Endothelial cell of umbilical vein (primary cell): ENCODE results near the gene OR2Y1. TPM values are rescaled to one million over a fixed set of nuclear protein-coding genes. Genes with fewer than 3 reads are reported as not detected.

Experiments used
- BruUV-seq: library from RNA; stranded (reverse); fragments of 400-500 nt; replicated peaks from 2 replicates; lab custom pipeline; 2021; lab: Mats Ljungman, UMichigan
- CTCF ChIA-PET: fragments of 300-600, 350-600 bp; sonication (Branson Sonifier 250); formaldehyde crosslinking; loops from one replicate; lab custom pipeline; 2021; ENCODE audit warnings: antibody characterized with exemption, inconsistent platforms; lab: Charles Lee
- POLR2A ChIA-PET: fragments of 300-600, 350-600 bp; sonication (Branson Sonifier 250); formaldehyde crosslinking; loops from one replicate; lab custom pipeline; 2021; ENCODE audit warnings: antibody characterized with exemption, inconsistent platforms; lab: Charles Lee
- DNase-seq: peaks from one replicate; pipeline ENCODE4 v3.0.0-alpha.2; 2011; ENCODE audit warnings: low read depth, low spot score
- FAIRE-seq: peaks from 2 replicates; lab custom pipeline; 2011; peaks lifted over from hg19 to GRCh38; lab: Jason Lieb, UNC
- H2AFZ ChIP-seq: 2 replicates; pipeline ENCODE4 v1.6.0; 2012; ENCODE audit warnings: low read depth, low read length, control low read depth, inconsistent platforms
- H3K27ac ChIP-seq: 2 replicates; pipeline ENCODE4 v1.5.1; 2011; ENCODE audit warnings: low read depth, mild to moderate bottlenecking, control low read depth, low read length, moderate library complexity; ENCODE audit not compliant: insufficient read depth
- H3K27me3 ChIP-seq, 2 experiments: 2 replicates each; pipeline versions ENCODE4 v1.6.0 to v1.6.1; 2011; ENCODE audit warnings: low read length in 2 of 2, mixed read lengths in 1 of 2; ENCODE audit not compliant: control insufficient read depth in 2 of 2, insufficient read depth in 2 of 2
- H3K36me3 ChIP-seq, 2 experiments: 2 replicates in 1 of 2; 3 replicates in 1 of 2; pipeline ENCODE4 v1.5.1; 2011; ENCODE audit warnings: low read length in 2 of 2, mild to moderate bottlenecking in 1 of 2, moderate library complexity in 1 of 2; ENCODE audit not compliant: control insufficient read depth in 2 of 2, insufficient read depth in 2 of 2; ENCODE audit errors: extremely low read depth in 1 of 2
- H3K4me1 ChIP-seq: 3 replicates; pipeline ENCODE4 v1.5.1; 2011; ENCODE audit warnings: mild to moderate bottlenecking, low read length; ENCODE audit not compliant: control insufficient read depth, insufficient read depth; ENCODE audit errors: extremely low read depth
- H3K4me2 ChIP-seq: 2 replicates; pipeline ENCODE4 v1.6.1; 2011; ENCODE audit warnings: low read length, control low read depth, mixed read lengths; ENCODE audit not compliant: insufficient read depth
- H3K4me3 ChIP-seq, 3 experiments: fragments of 200-600 bp in 1 of 3; sonication (generic), shearing (Covaris generic) in 1 of 3; replicated peaks in 1 of 3; 2 replicates each; pipeline ENCODE4 v1.5.1; 2011 to 2016; ENCODE audit warnings: control low read depth in 3 of 3, low read length in 3 of 3, mild to moderate bottlenecking in 2 of 3, inconsistent platforms in 1 of 3, low read depth in 1 of 3, moderate library complexity in 1 of 3; ENCODE audit not compliant: insufficient read depth in 1 of 3
- H3K79me2 ChIP-seq: 2 replicates; pipeline ENCODE4 v1.6.0; 2012; ENCODE audit warnings: low read length, inconsistent platforms; ENCODE audit not compliant: control insufficient read depth, insufficient read depth
- H3K9ac ChIP-seq: replicated peaks from 2 replicates; pipeline ENCODE3; 2011; ENCODE audit warnings: low read length, control low read depth; ENCODE audit not compliant: insufficient read depth; ENCODE audit errors: extremely low read depth
- H3K9me1 ChIP-seq: replicated peaks from 3 replicates; pipeline ENCODE4 v1.6.0; 2011; ENCODE audit warnings: mild to moderate bottlenecking, low read length; ENCODE audit not compliant: control insufficient read depth, insufficient read depth; ENCODE audit errors: extremely low read depth
- H3K9me3 ChIP-seq: replicated peaks from 2 replicates; pipeline ENCODE4 v1.5.1; 2012; ENCODE audit warnings: low read length, inconsistent platforms; ENCODE audit not compliant: control insufficient read depth, insufficient read depth
- H4K20me1 ChIP-seq: replicated peaks from 2 replicates; pipeline ENCODE3; 2011; ENCODE audit warnings: mild to moderate bottlenecking, low read length; ENCODE audit not compliant: control insufficient read depth, insufficient read depth; ENCODE audit errors: extremely low read depth
- JUN ChIP-seq: IDR thresholded peaks from 2 replicates; pipeline ENCODE4 v1.6.1; 2011; ENCODE audit warnings: borderline replicate concordance, low read depth; ENCODE audit not compliant: insufficient read length, insufficient read depth
- MYC ChIP-seq: IDR thresholded peaks from one replicate; pipeline ENCODE4 v1.6.1; 2011; ENCODE audit warnings: mild to moderate bottlenecking, low read depth, low read length
- POLR2A ChIP-seq: IDR thresholded peaks from 2 replicates; pipeline ENCODE4 v1.6.1; 2012; ENCODE audit warnings: low read depth, mild to moderate bottlenecking, control low read depth, low read length
- dilution Hi-C: fragments of 300-500 bp; cut with MboI; formaldehyde crosslinking; loops from one replicate; pipeline ENCODE4 v1.15.0; 2019; ENCODE audit warnings: low sequenced_read_pairs; ENCODE audit not compliant: extremely low pct_ligation_motif_present
- intact Hi-C: fragments of 100-400 bp; cut with micrococcal nuclease; formaldehyde crosslinking; loops from one replicate; pipeline ENCODE4 v1.10.0; 2022
- polyA plus RNA-seq, 4 experiments: library from polyadenylated mRNA; depleted of rRNA in 3 of 4; stranded (reverse) in 3 of 4; unstranded in 1 of 4; fragments of >200 nt; gene quantifications; 2 replicates each; pipeline versions ENCODE4 v1.2.1 to v1.2.3, GENCODE V29; 2011 to 2012; ENCODE audit warnings: missing spikeins in 1 of 4
- total RNA-seq: library from RNA; stranded (reverse); gene quantifications from 2 replicates; pipeline ENCODE4 v1.2.3, GENCODE V29; 2021
- TF ChIP-seq, protein P1 (sequence below): IDR thresholded peaks from 2 replicates; pipeline ENCODE4 v1.6.1; 2011; ENCODE audit not compliant: insufficient read depth, insufficient read length
- TF ChIP-seq, protein P2 (sequence below), 2 donors: IDR thresholded peaks; 1 replicate in 1 of 2; 2 replicates in 1 of 2; pipeline ENCODE4 v1.5.1; 2011; ENCODE audit warnings: low read length in 2 of 2, mild to moderate bottlenecking in 2 of 2, moderate library complexity in 2 of 2, control low read depth in 1 of 2, inconsistent platforms in 1 of 2, low read depth in 1 of 2; ENCODE audit not compliant: insufficient read depth in 1 of 2; ENCODE audit errors: extremely low read depth in 1 of 2

OR2Y1 gene
- total and polyA plus RNA-seq, 2 donors (not counting 3 experiments of a cell fraction or from before 2014, with no cell fraction given) = not detected

DNA sequence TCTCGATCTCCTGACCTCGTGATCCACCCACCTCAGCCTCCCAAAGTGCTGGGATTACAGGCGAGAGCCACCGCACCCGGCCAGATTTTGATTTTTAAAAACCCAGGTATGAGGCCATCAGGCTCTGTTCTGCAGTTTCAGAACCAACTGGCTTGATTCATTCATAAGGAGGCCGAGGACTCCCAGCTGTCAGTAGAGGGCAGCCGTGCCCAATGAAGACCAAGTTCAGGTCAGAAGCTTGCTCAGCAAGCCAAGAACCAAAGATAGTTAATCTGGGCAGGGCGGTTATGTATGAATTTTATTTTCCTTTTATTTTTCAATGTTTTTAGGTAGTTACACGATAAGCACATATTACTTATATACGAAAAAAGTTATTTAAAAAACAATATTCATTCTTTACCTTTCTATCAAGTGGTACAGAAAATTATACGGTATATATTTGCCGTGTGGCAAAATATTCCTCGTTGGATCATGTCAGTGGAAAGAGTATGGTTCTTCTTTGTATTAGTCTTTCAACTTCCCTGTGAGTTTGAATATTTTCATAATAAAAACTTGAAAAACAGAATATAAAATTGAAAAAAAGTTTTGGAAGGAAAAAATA is 44.7 kb upstream of the OR2Y1 start:
- Histone ChIP-seq H3K4me3 (no peak overlapping the region), H4K20me1 (no peaks in the 10 kb centered on the region), H3K36me3 (no peaks in the 10 kb centered on the region), H3K4me1 (peaks cover 34% of the 10 kb centered on the region), H3K27ac (no peak overlapping the region), H3K9ac (no peak overlapping the region), H3K27me3 (no peaks in the 10 kb centered on the region), H3K4me2 (no peak overlapping the region), H2AFZ (no peak overlapping the region), H3K79me2 (no peaks in the 10 kb centered on the region), H3K9me1 (no peaks in the 10 kb centered on the region), H3K9me3 (no peaks in the 10 kb centered on the region)
- peak; percentile 80 for DNase-seq
- BruUV-seq = no TSS peak
- TF ChIP-seq, protein P1, sequence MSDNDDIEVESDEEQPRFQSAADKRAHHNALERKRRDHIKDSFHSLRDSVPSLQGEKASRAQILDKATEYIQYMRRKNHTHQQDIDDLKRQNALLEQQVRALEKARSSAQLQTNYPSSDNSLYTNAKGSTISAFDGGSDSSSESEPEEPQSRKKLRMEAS = no peak
- TF ChIP-seq MYC (no peak), JUN (no peak), POLR2A (no peak)
- TF ChIP-seq, protein P2, sequence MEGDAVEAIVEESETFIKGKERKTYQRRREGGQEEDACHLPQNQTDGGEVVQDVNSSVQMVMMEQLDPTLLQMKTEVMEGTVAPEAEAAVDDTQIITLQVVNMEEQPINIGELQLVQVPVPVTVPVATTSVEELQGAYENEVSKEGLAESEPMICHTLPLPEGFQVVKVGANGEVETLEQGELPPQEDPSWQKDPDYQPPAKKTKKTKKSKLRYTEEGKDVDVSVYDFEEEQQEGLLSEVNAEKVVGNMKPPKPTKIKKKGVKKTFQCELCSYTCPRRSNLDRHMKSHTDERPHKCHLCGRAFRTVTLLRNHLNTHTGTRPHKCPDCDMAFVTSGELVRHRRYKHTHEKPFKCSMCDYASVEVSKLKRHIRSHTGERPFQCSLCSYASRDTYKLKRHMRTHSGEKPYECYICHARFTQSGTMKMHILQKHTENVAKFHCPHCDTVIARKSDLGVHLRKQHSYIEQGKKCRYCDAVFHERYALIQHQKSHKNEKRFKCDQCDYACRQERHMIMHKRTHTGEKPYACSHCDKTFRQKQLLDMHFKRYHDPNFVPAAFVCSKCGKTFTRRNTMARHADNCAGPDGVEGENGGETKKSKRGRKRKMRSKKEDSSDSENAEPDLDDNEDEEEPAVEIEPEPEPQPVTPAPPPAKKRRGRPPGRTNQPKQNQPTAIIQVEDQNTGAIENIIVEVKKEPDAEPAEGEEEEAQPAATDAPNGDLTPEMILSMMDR (IDR thresholded peaks at IDR 0.05; ENCODE audit: extremely low read depth in 1 of 2, insufficient read depth in 1 of 2, low read depth in 1 of 2, low read length in 2 of 2) = peak; percentile 74 to 75
- ChIA-PET POLR2A (interaction anchor here (0.5 to 0.7 kb wide), 2 partner anchors 17 to 477 kb away, joined by 3 read pairs; no protein-coding TSS in a partner anchor), CTCF (interaction anchor here (0.6 to 5.0 kb wide), 26 partner anchors 10 to 400 kb away, joined by 3 to 53 read pairs (median 4); partner anchors contain the start of genes MGAT1 and ZFP62)
- FAIRE-seq = peak; percentile 97
- intact Hi-C loops = loop anchor here (1.0 to 10.0 kb wide), 6 partner anchors 85 to 400 kb away; no protein-coding TSS in a partner anchor
- dilution Hi-C loops = no loop called here
